A549 (cell line): ENCODE data around the gene SPACA6. TPM values are rescaled to one million over a fixed set of nuclear protein-coding genes. Genes with fewer than 3 reads are reported as not detected.

Experiments used
- ATAC-seq, 2 experiments: fragments of 200-7000 bp in 1 of 2; fragments of >200 bp in 1 of 2; cut with Nextera tagmentation in 1 of 2; cut with Tn5 transposase in 1 of 2; 3 replicates each; pipeline versions ENCODE4 v1.8.0 to v1.9.1; 2018 to 2020; ENCODE audit warnings: mild to moderate bottlenecking in 1 of 2, moderate library complexity in 1 of 2
- CTCF ChIA-PET: fragments of 300-600 bp; sonication (Branson Sonifier 250); formaldehyde crosslinking; extraction: SDS; loops from one replicate; lab custom pipeline; 2021; ENCODE audit warnings: antibody characterized with exemption, inconsistent platforms; lab: Yijun Ruan, JAX
- POLR2A ChIA-PET: fragments of 350-600 bp; formaldehyde crosslinking; extraction: SDS; loops from one replicate; lab custom pipeline; 2021; ENCODE audit warnings: antibody characterized with exemption, inconsistent platforms; lab: Yijun Ruan, JAX
- DNase-seq, 2 experiments: peaks; one replicate each; pipeline versions ENCODE4 v3.0.0 to v3.0.0-alpha.2; 2011 to 2016; ENCODE audit warnings: low read depth in 1 of 2, low spot score in 1 of 2
- FAIRE-seq: peaks from 2 replicates; lab custom pipeline; 2011; peaks lifted over from hg19 to GRCh38; lab: Jason Lieb, UNC
- H3K27ac ChIP-seq, 2 experiments: fragments of >200 bp; sonication (Bioruptor Twin); formaldehyde crosslinking; 3 replicates each; pipeline ENCODE4 v1.5.1; 2016 to 2017
- H3K4me1 ChIP-seq: fragments of >200 bp; sonication (Bioruptor Twin); formaldehyde crosslinking; 3 replicates; pipeline ENCODE4 v1.6.1; 2016
- H3K4me2 ChIP-seq: fragments of >200 bp; sonication (Bioruptor Twin); formaldehyde crosslinking; 3 replicates; pipeline ENCODE4 v1.6.1; 2016
- H3K4me3 ChIP-seq: fragments of >200 bp; sonication (Bioruptor Twin); formaldehyde crosslinking; 3 replicates; pipeline ENCODE4 v1.5.1; 2016
- H3K9me3 ChIP-seq: fragments of >200 bp; sonication (Bioruptor Twin); formaldehyde crosslinking; 3 replicates; pipeline ENCODE4 v1.6.1; 2016
- BCL3 ChIP-seq: fragments of >200 bp; sonication (Bioruptor Twin); formaldehyde crosslinking; IDR thresholded peaks from 3 replicates; pipeline ENCODE4 v1.6.1; 2016
- BHLHE40 ChIP-seq: IDR thresholded peaks from 2 replicates; pipeline ENCODE4 v1.6.1; 2012; ENCODE audit warnings: low read depth, low read length, inconsistent platforms
- CBX2 ChIP-seq: fragments of 200-600 bp; sonication (generic); IDR thresholded peaks from 2 replicates; pipeline ENCODE4 v1.6.1; 2016; ENCODE audit warnings: low read depth, mild to moderate bottlenecking, borderline replicate concordance
- CHD2 ChIP-seq: fragments of 150-350 bp; IDR thresholded peaks from 2 replicates; pipeline ENCODE4 v1.6.1; 2014; ENCODE audit warnings: low read length; ENCODE audit not compliant: partially characterized antibody
- CTCF ChIP-seq: fragments of >200 bp; sonication (Bioruptor Twin); formaldehyde crosslinking; IDR thresholded peaks from 3 replicates; pipeline ENCODE4 v1.5.1; 2016
- ESRRA ChIP-seq: fragments of 150-350 bp; IDR thresholded peaks from 2 replicates; pipeline ENCODE4 v1.6.1; 2014; ENCODE audit warnings: mild to moderate bottlenecking, low read length, borderline replicate concordance
- FOSL2 ChIP-seq, 2 experiments: fragments of 450-650 bp in 1 of 2; fragments of >200 bp in 1 of 2; sonication (Bioruptor Twin) in 1 of 2; formaldehyde crosslinking; IDR thresholded peaks; 2 replicates each; pipeline versions ENCODE4 v1.5.0 to v1.6.1; 2016 to 2020; ENCODE audit warnings: mild to moderate bottlenecking in 1 of 2, moderate library complexity in 1 of 2
- HDAC2 ChIP-seq: fragments of 200-600 bp; sonication (generic); IDR thresholded peaks from 2 replicates; pipeline ENCODE4 v1.6.1; 2016
- HES2 ChIP-seq: fragments of >200 bp; sonication (Bioruptor Twin); formaldehyde crosslinking; IDR thresholded peaks from 2 replicates; pipeline ENCODE4 v1.6.1; 2016
- HMGXB4 ChIP-seq: fragments of 250-450 bp; sonication (Bioruptor Pico); IDR thresholded peaks from 2 replicates; pipeline ENCODE4 v1.5.0; 2021; ENCODE audit warnings: mild to moderate bottlenecking, moderate library complexity, borderline replicate concordance
- HOXB5 ChIP-seq: fragments of 250-450 bp; sonication (Bioruptor Pico); IDR thresholded peaks from 2 replicates; pipeline ENCODE4 v1.5.0; 2020; ENCODE audit warnings: mild to moderate bottlenecking, moderate library complexity
- JUNB ChIP-seq: fragments of >200 bp; sonication (Bioruptor Twin); formaldehyde crosslinking; IDR thresholded peaks from 2 replicates; pipeline ENCODE4 v1.6.1; 2016
- KDM1A ChIP-seq: fragments of 200-600 bp; sonication (generic); IDR thresholded peaks from 2 replicates; pipeline ENCODE4 v1.6.1; 2016; ENCODE audit warnings: low read depth, mild to moderate bottlenecking
- MYC ChIP-seq: IDR thresholded peaks from 2 replicates; pipeline ENCODE4 v1.6.1; 2012; ENCODE audit warnings: mild to moderate bottlenecking, inconsistent platforms, low read length, improper control_type of control experiment, borderline replicate concordance
- PHF8 ChIP-seq: fragments of 200-600 bp; sonication (generic); IDR thresholded peaks from 2 replicates; pipeline ENCODE4 v1.6.1; 2016; ENCODE audit warnings: low read depth, mild to moderate bottlenecking, antibody characterized with exemption, moderate library complexity, borderline replicate concordance
- POLR2AphosphoS2 ChIP-seq: conservative IDR thresholded peaks from 2 replicates; pipeline ENCODE4 v1.6.1; 2012; ENCODE audit warnings: low read length, improper control_type of control experiment, inconsistent platforms
- RARB ChIP-seq: fragments of 250-450 bp; sonication (Bioruptor Pico); IDR thresholded peaks from 2 replicates; pipeline ENCODE4 v1.8.0; 2021; ENCODE audit warnings: mild to moderate bottlenecking, moderate library complexity
- RFX5 ChIP-seq: fragments of 450-650 bp; IDR thresholded peaks from 2 replicates; pipeline ENCODE4 v1.7.1; 2014; ENCODE audit warnings: antibody characterized with exemption, mild to moderate bottlenecking, moderate library complexity
- SREBF2 ChIP-seq: fragments of 450-650 bp; IDR thresholded peaks from 2 replicates; pipeline ENCODE4 v1.6.1; 2014; ENCODE audit warnings: mild to moderate bottlenecking, moderate library complexity
- TP53 ChIP-seq: fragments of 250-450 bp; sonication (Bioruptor Pico); IDR thresholded peaks from 2 replicates; pipeline ENCODE4 v1.5.0; 2021; ENCODE audit warnings: mild to moderate bottlenecking, moderate library complexity
- ZSCAN20 ChIP-seq: fragments of 250-450 bp; sonication (Bioruptor Pico); IDR thresholded peaks from 2 replicates; pipeline ENCODE4 v1.8.0; 2022; ENCODE audit warnings: mild to moderate bottlenecking, moderate library complexity
- WGBS: methylation state at CpG from one replicate; pipeline ENCODE4 v1.1.6; 2017; ENCODE audit errors: missing lambda C conversion rate; 5-methylcytosine and 5-hydroxymethylcytosine counted together
- polyA plus RNA-seq, 4 experiments: library from polyadenylated mRNA; depleted of rRNA in 3 of 4; stranded (reverse); fragments of >200 nt; fragmentation: RNase III in 1 of 4; extraction: RNeasy Plus Mini Kit Qiagen cat#74134 plus additional on column Dnase treatment in 1 of 4; gene quantifications; 2 replicates in 3 of 4; 3 replicates in 1 of 4; pipeline ENCODE4 v1.2.3, GENCODE V29; 2011 to 2017

Gene SPACA6
- polyA plus RNA-seq, 2 of the 4 experiments (the other 2 are of a cell fraction), result 9.5 to 36.4 TPM

GRCh38 chr19:51693819-51694218, 689 bp downstream of the SPACA6 start:
- ChIA-PET POLR2A (no interaction called here), CTCF (interaction anchor here (0.8 to 2.9 kb wide), 2 partner anchors 11 to 221 kb away, joined by 3 to 10 read pairs; no protein-coding TSS in a partner anchor)
- Histone ChIP-seq H3K4me1 (peaks cover 37% of the 10 kb centered on the region), H3K4me2 (peak overlapping the region; percentile 99; the same call in 2 of the 3 replicates), H3K27ac (peak overlapping the region; percentile 10 to 100; a peak in 4 of 6 replicates), H3K9me3 (no peaks in the 10 kb centered on the region), H3K4me3 (no peak overlapping the region)
- DNase-seq (no peak), FAIRE-seq (no peak), ATAC-seq (no peak)
- 26% methylated on average over 2 of the region's 2 CpGs for WGBS
- TF ChIP-seq POLR2AphosphoS2 (no peak), BHLHE40 (no peak)

- TF ChIP-seq CTCF, result no peak
- TF ChIP-seq PHF8, result no peak
- no peak for TF ChIP-seq JUNB
- no peak for TF ChIP-seq RARB (CRISPR knock-in tag)
- no peak for TF ChIP-seq KDM1A
- TF ChIP-seq ZSCAN20 (CRISPR knock-in tag), result no peak
- TF ChIP-seq HMGXB4 (CRISPR knock-in tag), result no peak
- TF ChIP-seq CBX2, result no peak
- TF ChIP-seq SREBF2, result no peak
- no peak for TF ChIP-seq ESRRA
- no peak for TF ChIP-seq BCL3
- no peak for TF ChIP-seq CHD2
- TF ChIP-seq HDAC2, result no peak
- no peak for TF ChIP-seq MYC
- TF ChIP-seq FOSL2 (IDR thresholded peaks at IDR 0.05), result no peak
- TF ChIP-seq FOSL2 (CRISPR knock-in tag; IDR thresholded peaks at IDR 0.05), result no peak
- no peak for TF ChIP-seq TP53 (CRISPR knock-in tag)
- TF ChIP-seq RFX5, result no peak
- TF ChIP-seq HES2, result no peak
- no peak for TF ChIP-seq HOXB5 (CRISPR knock-in tag)
- TF ChIP-seq, all 56 proteins: peak for 0
- Histone ChIP-seq H3K4me2 (peak overlapping the region; percentile 6; the same call in 1 of the 3 replicates), H3K27ac (peak overlapping the region in 1 of 2 experiments; percentile 100; a peak in 1 of 6 replicates), H3K9me3 (no peaks in the 10 kb centered on the region), H3K4me1 (peaks cover 40% of the 10 kb centered on the region), H3K4me3 (no peak overlapping the region)
- DNase-seq, result no peak
- CTCF ChIA-PET, result interaction anchor here (0.6 to 1.9 kb wide), 3 partner anchors 9 to 221 kb away, joined by 3 to 14 read pairs (median 5); no protein-coding TSS in a partner anchor
- FAIRE-seq, result no peak
- POLR2A ChIA-PET, result no interaction called here
- ATAC-seq, result no peak
- WGBS, result 92% methylated on average over 10 of the region's 10 CpGs
Observed at GRCh38 chr19:51694318-51695085, 1.4 kb downstream of the SPACA6 start.
